Activated CD4-positive, alpha-beta memory T cell treated with anti-CD3 and anti-CD28 coated beads, Interleukin-2, amount 10 ng/mL, durations not matched to agents 7 days and 5 days (primary cell): ENCODE measurements around the gene MEP1B. TPM values are rescaled to one million over a fixed set of nuclear protein-coding genes. Genes with fewer than 3 reads are reported as not detected.
"Not testable (repeated sequence)": the region's sequence is repeated elsewhere in the genome, so short reads cannot be mapped to it uniquely, and the experiment has no call there.

Experiments
- CTCF ChIA-PET: fragments of 350-600 bp; sonication (Branson Sonifier 250); formaldehyde crosslinking; loops from one replicate; lab custom pipeline; 2021; ENCODE audit warnings: antibody characterized with exemption, inconsistent platforms; lab: Charles Lee
- POLR2A ChIA-PET: fragments of 350-600 bp; sonication (Branson Sonifier 250); formaldehyde crosslinking; loops from one replicate; lab custom pipeline; 2021; ENCODE audit warnings: antibody characterized with exemption; lab: Charles Lee
- DNase-seq: peaks from one replicate; pipeline ENCODE4 v3.0.0-alpha.2; 2020
- H3K27ac Mint-ChIP-seq: one replicate; pipeline ENCODE4 v1.8.0; 2021; ENCODE audit warnings: mild to moderate bottlenecking, mixed read lengths
- H3K27me3 Mint-ChIP-seq: one replicate; pipeline ENCODE4 v1.8.0; 2021; ENCODE audit warnings: mixed read lengths
- H3K36me3 Mint-ChIP-seq: one replicate; pipeline ENCODE4 v1.8.0; 2021; ENCODE audit warnings: low read depth, mixed read lengths
- H3K4me1 Mint-ChIP-seq: one replicate; pipeline ENCODE4 v1.8.0; 2021; ENCODE audit warnings: mixed read lengths
- H3K4me3 Mint-ChIP-seq: one replicate; pipeline ENCODE4 v1.8.0; 2021; ENCODE audit warnings: mild to moderate bottlenecking, mixed read lengths
- H3K9me3 Mint-ChIP-seq: one replicate; pipeline ENCODE4 v1.8.0; 2021; ENCODE audit warnings: mixed read lengths
- total RNA-seq, 2 experiments: library from RNA; stranded (reverse); gene quantifications; one replicate each; pipeline ENCODE4 v1.2.3, GENCODE V29; 2021

Gene MEP1B
- total RNA-seq = under 1 TPM in 1 of 2 experiments, not detected in 1; 0.13 TPM

DNA sequence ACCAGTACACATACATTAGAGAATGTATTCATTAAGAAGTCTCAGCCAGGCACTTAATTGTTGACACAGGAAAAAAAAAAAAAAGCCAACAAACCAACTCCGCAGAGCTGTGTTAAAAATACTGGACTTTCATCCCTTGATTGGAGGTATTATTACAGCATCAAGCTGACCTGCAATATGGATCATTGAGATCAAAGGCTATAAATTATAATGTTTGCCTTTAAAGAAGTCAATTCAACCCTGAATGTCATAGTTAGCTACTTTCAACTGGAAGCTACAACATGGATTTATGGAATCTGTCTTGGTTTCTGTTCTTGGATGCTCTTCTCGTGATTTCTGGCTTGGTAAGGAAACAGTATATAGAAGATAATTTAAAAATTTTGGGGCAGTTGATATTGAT, at the start of gene MEP1B:
TSS of gene MEP1B (plus strand) at position 250 of the 400 bp plus-strand sequence. CDS start at position 282, 32 bp downstream.
- H3K4me1 Mint-ChIP-seq = no peaks in the 10 kb centered on the region
- H3K4me3 Mint-ChIP-seq = no peak within 1 kb of the TSS
- no peaks in the 10 kb centered on the region for H3K36me3 Mint-ChIP-seq
- ChIA-PET POLR2A (no interaction called here), CTCF (interaction anchor here (0.6 kb wide), 1 partner anchor 467 kb away, joined by 3 read pairs; no protein-coding TSS in a partner anchor)
- H3K9me3 Mint-ChIP-seq = no peaks in the 10 kb centered on the region
- no peak within 1 kb of the TSS for H3K27ac Mint-ChIP-seq
- no peak for DNase-seq
- H3K27me3 Mint-ChIP-seq = peaks cover 15% of the 10 kb centered on the region

DNA sequence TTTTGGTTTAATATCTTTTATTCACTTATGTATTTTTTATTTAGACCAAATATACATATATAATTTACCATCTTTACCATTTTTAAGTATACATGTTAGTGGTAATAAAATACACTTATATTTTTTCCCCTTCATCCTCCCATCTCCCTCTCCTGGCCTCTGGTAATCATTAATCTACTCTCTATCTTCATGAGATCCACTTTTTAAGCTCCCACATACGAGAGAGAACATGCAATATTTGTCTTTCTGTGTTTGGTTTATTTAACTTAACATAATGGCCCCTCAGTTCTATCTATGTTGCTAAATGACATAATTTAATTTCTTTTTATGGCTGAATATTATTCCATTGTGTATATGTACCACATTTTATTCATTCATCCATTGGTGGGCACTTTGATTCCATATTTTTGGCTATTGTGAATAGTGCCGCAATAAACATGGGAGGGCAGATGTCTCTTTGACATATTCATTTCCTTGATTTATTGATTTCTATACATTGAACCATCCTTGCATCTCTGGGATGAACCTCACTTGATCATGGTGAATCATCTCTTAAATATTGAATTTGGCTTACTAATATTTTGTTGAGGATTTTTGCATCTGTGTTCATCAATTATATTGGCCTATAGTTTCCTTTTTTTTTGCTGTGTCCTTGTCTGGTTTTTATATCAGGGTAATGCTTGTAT, 41.5 kb upstream of the MEP1B start:
- Mint-ChIP-seq H3K4me3 (no peak overlapping the region), H3K27ac (no peak overlapping the region), H3K4me1 (peaks cover 15% of the 10 kb centered on the region), H3K36me3 (no peaks in the 10 kb centered on the region), H3K27me3 (peaks cover 28% of the 10 kb centered on the region), H3K9me3 (no peaks in the 10 kb centered on the region)
- no peak for DNase-seq
- ChIA-PET CTCF (interaction anchor here (1.0 to 1.2 kb wide), 2 partner anchors 9 to 10 kb away, joined by 3 to 4 read pairs; no protein-coding TSS in a partner anchor), POLR2A (no interaction called here)

DNA sequence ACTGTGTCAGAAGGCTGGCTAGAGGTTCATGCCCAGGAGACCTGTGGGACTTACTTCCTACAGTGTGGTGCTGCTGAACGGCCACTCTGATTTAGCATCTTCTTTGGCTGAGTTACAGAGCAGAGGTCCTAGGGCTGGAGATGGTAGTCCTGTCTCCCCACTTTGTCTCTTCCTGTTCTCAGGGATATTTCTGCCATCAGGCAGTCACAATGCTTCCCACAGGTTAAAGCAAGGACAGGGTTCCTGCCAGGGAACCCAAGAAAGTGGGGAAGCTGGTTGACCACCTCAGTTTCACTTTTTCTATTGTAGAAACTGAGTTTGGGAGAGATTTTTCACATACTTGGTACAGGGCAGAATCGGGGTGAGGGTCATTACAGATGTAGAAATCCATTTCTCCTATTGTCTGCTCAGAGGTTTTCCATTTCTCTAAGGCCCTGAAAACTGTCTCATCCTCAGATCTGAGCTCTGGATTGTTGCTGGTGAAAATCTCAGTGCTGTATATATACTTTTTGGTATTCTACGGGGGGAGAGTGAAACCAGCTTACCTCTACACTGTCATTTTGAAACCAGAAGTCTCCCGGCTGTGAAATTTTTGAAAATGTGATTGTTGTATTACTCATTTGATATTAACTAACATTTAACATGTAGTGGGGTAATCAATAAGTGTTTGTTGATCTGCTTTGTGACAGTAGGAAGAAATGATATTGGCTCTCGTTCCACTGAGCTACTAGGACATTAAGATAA, 37.0 kb upstream of the MEP1B start:
- peaks cover 33% of the 10 kb centered on the region for H3K27me3 Mint-ChIP-seq
- H3K36me3 Mint-ChIP-seq = no peaks in the 10 kb centered on the region
- POLR2A ChIA-PET = interaction anchor here (1.0 kb wide), 2 partner anchors 15 to 68 kb away, joined by 3 read pairs; no protein-coding TSS in a partner anchor
- H3K4me1 Mint-ChIP-seq = peaks cover 14% of the 10 kb centered on the region
- no peak overlapping the region for H3K27ac Mint-ChIP-seq
- no peak overlapping the region for H3K4me3 Mint-ChIP-seq
- H3K9me3 Mint-ChIP-seq = peaks cover 4% of the 10 kb centered on the region
- CTCF ChIA-PET = interaction anchor here (0.6 to 1.3 kb wide), 4 partner anchors 13 to 398 kb away, joined by 3 to 10 read pairs (median 4); partner anchors contain the start of gene GAREM1
- DNase-seq = no peak

DNA sequence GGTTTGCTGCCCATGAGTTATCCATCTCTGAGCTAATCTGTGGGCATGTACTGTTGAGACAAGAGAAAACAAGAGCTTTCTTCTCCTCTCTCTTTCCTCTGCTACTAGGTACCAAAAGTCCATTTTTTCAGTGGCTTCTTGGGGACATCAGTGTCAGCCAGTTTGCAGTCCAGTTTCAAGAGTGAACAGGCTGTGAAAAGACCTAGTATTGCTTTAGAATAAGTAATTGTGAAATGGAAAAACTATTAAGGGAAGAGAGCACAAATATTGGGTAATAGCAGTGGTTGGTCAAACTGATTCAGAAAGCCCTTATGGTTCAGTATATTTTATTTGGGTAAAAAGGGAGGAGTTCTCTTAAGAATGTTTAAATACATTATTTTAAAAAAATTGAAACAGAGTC, 33.0 kb upstream of the MEP1B start:
- Mint-ChIP-seq H3K36me3 (no peaks in the 10 kb centered on the region), H3K4me1 (peaks cover 17% of the 10 kb centered on the region), H3K4me3 (no peak overlapping the region), H3K27ac (no peak overlapping the region), H3K9me3 (peaks cover 4% of the 10 kb centered on the region), H3K27me3 (peaks cover 22% of the 10 kb centered on the region)
- POLR2A ChIA-PET = no interaction called here
- CTCF ChIA-PET = interaction anchor here (0.6 to 3.8 kb wide), 5 partner anchors 21 to 396 kb away, joined by 3 to 48 read pairs (median 3); no protein-coding TSS in a partner anchor
- no peak for DNase-seq

DNA sequence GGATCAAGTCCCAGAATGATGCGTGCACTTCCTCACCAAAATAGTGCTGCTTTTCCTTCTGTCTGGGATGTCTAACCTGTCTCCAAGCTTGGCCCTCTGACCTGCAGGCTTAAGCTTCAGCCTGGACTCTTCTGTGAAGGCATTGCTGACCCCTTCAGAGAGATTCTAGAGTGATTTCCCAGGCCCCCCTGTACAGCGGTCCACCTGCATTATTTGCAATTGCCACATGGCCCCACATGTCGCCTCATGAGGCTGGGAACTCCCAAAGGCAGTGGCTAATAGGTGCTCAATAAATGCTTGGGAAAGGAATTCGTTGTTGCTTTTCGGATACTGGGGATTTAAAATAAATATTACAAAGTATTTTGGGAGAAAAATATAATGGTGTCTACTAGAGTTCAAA, 32.3 kb upstream of the MEP1B start:
- POLR2A ChIA-PET = interaction anchor here (0.9 to 1.4 kb wide), 2 partner anchors 66 to 392 kb away, joined by 3 read pairs; partner anchors contain the start of gene RNF138
- no peaks in the 10 kb centered on the region for H3K36me3 Mint-ChIP-seq
- DNase-seq = no peak
- peaks cover 4% of the 10 kb centered on the region for H3K9me3 Mint-ChIP-seq
- CTCF ChIA-PET = interaction anchor here (0.6 to 3.8 kb wide), 25 partner anchors 9 to 601 kb away, joined by 3 to 48 read pairs (median 4); partner anchors contain the start of genes GAREM1 and RNF125
- peaks cover 13% of the 10 kb centered on the region for H3K4me1 Mint-ChIP-seq
- H3K27me3 Mint-ChIP-seq = peaks cover 16% of the 10 kb centered on the region
- no peak overlapping the region for H3K27ac Mint-ChIP-seq
- H3K4me3 Mint-ChIP-seq = no peak overlapping the region

DNA sequence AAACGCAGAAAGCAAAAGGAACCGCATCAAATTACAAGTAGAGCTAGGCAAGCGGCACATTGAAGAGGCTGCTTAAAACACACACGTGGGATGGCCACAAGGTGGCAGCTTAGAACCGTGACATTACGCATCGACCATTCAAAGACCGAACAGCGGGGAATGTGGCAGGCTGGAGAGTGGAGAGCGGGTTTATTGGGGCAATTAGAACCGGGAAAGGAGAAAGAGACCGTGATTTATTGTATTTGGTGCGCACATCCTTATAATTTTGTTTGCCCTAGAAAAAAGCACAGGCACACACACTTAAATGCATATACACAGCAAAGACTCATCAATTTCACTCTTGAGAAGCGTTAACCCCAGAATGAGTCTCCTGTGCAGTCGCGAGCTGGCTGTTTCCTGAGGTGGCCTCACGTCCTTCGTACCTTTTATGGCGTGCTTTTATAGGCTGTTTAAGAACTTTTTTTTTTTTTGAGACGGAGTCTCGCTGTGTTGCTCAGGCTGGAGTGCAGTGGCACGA, 31.7 kb upstream of the MEP1B start:
- Mint-ChIP-seq H3K36me3 (no peaks in the 10 kb centered on the region), H3K27ac (no peak overlapping the region), H3K4me3 (peak overlapping the region; percentile 38), H3K27me3 (peaks cover 14% of the 10 kb centered on the region), H3K4me1 (peaks cover 7% of the 10 kb centered on the region), H3K9me3 (peaks cover 4% of the 10 kb centered on the region)
- ChIA-PET CTCF (interaction anchor here (0.6 to 3.8 kb wide), 29 partner anchors 9 to 602 kb away, joined by 3 to 48 read pairs (median 4); partner anchors contain the start of genes GAREM1 and RNF125), POLR2A (interaction anchor here (0.9 to 1.4 kb wide), 2 partner anchors 66 to 391 kb away, joined by 3 read pairs; partner anchors contain the start of gene RNF138)
- DNase-seq = peak; percentile 76

DNA sequence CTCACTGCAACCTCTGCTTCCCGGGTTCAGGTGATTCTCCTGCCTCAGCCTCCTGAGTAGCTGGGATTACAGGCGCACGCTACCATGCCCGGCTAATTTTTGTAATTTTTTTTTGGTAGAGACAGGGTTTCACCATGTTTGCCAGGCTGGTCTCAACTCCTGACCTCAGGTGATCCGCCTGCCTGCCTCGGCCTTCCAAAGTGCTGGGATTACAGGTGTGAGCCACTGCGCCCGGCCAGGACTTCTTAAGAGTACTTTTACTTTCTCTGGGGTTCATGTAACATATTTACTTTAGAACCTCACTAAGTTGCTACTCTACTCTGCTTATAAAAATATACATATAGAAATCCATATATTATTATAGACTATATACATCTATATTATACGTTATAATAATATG, 31.2 kb upstream of the MEP1B start:
- peaks cover 14% of the 10 kb centered on the region for H3K27me3 Mint-ChIP-seq
- DNase-seq, H3K36me3 Mint-ChIP-seq, H3K9me3 Mint-ChIP-seq, H3K27ac Mint-ChIP-seq, H3K4me3 Mint-ChIP-seq, H3K4me1 Mint-ChIP-seq: not testable (repeated sequence)
- ChIA-PET CTCF (interaction anchor here (0.6 to 3.8 kb wide), 21 partner anchors 9 to 602 kb away, joined by 3 to 48 read pairs (median 4); partner anchors contain the start of genes GAREM1 and RNF125), POLR2A (interaction anchor here (1.4 kb wide), 1 partner anchor 391 kb away, joined by 3 read pairs; no protein-coding TSS in a partner anchor)

DNA sequence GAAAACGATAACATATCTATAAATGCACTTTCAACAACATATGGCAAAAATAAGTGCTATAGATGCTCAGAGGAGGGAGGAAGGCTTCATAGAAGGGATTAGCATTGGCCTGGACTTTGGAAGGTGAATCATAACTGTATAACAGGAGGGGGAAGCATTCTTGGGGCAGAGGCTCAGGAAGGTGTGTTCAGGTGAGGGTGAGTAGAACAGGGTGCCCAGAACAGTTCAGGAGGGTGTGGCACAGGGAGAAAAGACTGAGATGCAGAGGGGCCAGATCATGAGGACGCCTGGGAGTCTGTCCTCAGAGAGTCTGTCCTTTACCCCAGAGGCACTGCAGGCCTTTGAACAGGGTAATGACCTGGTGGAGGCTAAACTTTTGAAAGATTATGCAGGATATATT, 29.3 kb upstream of the MEP1B start:
- no peaks in the 10 kb centered on the region for H3K9me3 Mint-ChIP-seq
- ChIA-PET POLR2A (no interaction called here), CTCF (no interaction called here)
- H3K36me3 Mint-ChIP-seq = no peaks in the 10 kb centered on the region
- peaks cover 11% of the 10 kb centered on the region for H3K27me3 Mint-ChIP-seq
- peaks cover 5% of the 10 kb centered on the region for H3K4me1 Mint-ChIP-seq
- no peak overlapping the region for H3K4me3 Mint-ChIP-seq
- no peak overlapping the region for H3K27ac Mint-ChIP-seq
- no peak for DNase-seq

DNA sequence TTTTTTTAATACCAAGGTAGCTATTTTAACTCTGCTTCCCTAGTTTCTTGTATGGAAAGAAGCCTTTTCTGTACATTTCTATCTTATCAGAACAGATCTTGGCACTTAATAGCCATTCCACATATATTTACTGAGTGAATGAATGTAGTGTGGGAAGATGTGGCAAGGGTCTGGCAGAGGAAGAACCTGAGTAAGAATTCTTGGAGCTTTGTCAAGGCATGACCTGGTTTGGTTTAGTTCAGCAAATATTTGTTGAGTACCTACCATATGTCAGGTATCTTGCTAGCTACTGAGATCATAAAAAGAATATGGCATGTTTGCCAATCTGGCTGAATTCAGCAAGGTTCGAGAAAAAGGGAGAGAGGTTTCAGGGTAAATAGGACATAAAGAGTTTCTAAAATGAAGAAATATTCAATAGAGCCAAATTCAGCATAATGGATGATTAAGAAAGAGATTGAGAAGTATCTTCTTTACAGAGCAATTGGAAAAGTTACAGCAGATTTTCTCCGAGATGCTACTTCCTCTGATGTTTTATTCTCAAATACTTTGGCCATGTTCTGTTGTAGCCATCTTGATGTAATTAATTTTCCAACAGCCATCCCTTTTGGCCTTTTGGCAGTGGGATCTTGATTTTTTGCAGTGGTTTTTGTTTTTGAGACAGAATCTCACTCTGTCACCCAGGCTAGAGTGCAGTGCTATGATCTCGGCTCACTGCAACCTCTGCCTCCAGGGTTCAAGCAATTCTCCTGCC, 21.7 kb upstream of the MEP1B start:
- CTCF ChIA-PET = interaction anchor here (0.6 to 1.9 kb wide), 2 partner anchors 10 to 190 kb away, joined by 3 to 6 read pairs; no protein-coding TSS in a partner anchor
- peaks cover 6% of the 10 kb centered on the region for H3K27me3 Mint-ChIP-seq
- no peaks in the 10 kb centered on the region for H3K36me3 Mint-ChIP-seq
- DNase-seq = no peak
- H3K4me3 Mint-ChIP-seq = no peak overlapping the region
- no peak overlapping the region for H3K27ac Mint-ChIP-seq
- POLR2A ChIA-PET = no interaction called here
- no peaks in the 10 kb centered on the region for H3K9me3 Mint-ChIP-seq
- no peaks in the 10 kb centered on the region for H3K4me1 Mint-ChIP-seq

DNA sequence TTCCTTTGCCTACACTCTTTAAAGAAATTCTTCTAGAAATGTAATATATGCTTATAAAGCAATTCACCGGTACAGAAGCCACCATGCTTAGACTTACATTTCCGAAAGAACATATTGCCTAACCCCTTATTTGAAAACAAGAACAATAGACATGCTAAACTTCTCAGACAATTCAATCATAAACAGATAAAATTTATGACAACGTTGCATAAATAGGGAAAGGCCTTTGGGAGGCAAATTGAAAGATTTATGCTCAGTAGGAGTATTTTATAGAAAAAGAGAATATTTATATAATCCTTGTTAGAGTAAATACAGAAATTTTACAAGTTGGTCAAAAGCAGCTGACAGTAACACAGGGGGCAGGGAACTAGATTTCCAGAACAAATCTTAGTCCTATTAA, 16.2 kb upstream of the MEP1B start:
- DNase-seq = no peak
- POLR2A ChIA-PET = no interaction called here
- peaks cover 6% of the 10 kb centered on the region for H3K27me3 Mint-ChIP-seq
- no peak overlapping the region for H3K4me3 Mint-ChIP-seq
- H3K36me3 Mint-ChIP-seq = no peaks in the 10 kb centered on the region
- H3K27ac Mint-ChIP-seq = no peak overlapping the region
- no peaks in the 10 kb centered on the region for H3K9me3 Mint-ChIP-seq
- CTCF ChIA-PET = no interaction called here
- no peaks in the 10 kb centered on the region for H3K4me1 Mint-ChIP-seq

DNA sequence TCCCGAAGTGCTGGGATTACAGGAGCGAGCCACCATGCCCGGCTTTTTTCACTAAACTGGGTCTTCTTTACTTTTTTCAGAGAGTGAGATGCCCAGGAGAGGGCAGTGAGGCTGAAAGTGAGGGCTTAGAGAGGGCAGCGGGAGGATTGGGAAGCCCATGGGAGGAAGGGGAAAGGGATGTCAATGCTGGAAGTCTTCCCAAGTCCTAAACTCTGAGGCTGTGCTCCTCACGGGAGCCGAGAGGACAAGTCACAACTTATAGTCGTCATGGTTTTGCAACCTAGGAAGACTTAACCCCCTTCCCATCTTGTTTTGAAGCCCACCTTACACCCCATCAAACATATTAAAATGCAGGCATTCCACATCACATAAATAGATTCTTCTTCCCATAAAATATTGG, 15.1 kb upstream of the MEP1B start:
- DNase-seq = no peak
- no peak overlapping the region for H3K4me3 Mint-ChIP-seq
- ChIA-PET POLR2A (no interaction called here), CTCF (no interaction called here)
- H3K27me3 Mint-ChIP-seq = peaks cover 6% of the 10 kb centered on the region
- no peaks in the 10 kb centered on the region for H3K9me3 Mint-ChIP-seq
- H3K36me3 Mint-ChIP-seq = no peaks in the 10 kb centered on the region
- H3K4me1 Mint-ChIP-seq = no peaks in the 10 kb centered on the region
- no peak overlapping the region for H3K27ac Mint-ChIP-seq

DNA sequence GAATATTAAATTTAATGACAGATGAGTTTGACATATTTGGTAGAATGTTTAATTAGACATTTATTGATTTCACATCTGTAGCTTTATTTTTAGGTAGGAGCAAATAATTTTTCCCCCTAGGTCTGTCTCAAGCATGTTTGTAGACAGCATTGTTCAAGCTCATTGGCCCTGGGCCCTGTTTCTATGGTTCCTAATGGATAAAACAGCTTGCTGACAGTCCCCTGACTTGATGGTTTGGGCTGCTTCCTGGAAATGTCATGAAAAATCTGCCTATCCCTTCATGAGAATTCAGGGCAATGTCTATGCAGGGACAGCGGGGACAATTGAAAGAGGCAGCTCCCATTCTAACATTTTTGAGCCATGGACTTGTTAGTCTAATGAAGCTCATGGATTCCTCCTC, 14.6 kb upstream of the MEP1B start:
- CTCF ChIA-PET = interaction anchor here (1.5 kb wide), 1 partner anchor 17 kb away, joined by 4 read pairs; no protein-coding TSS in a partner anchor
- no peak overlapping the region for H3K27ac Mint-ChIP-seq
- no peak for DNase-seq
- peaks cover 6% of the 10 kb centered on the region for H3K27me3 Mint-ChIP-seq
- H3K4me1 Mint-ChIP-seq = no peaks in the 10 kb centered on the region
- no peak overlapping the region for H3K4me3 Mint-ChIP-seq
- POLR2A ChIA-PET = interaction anchor here (0.6 kb wide), 1 partner anchor 20 kb away, joined by 3 read pairs; no protein-coding TSS in a partner anchor
- H3K9me3 Mint-ChIP-seq = no peaks in the 10 kb centered on the region
- H3K36me3 Mint-ChIP-seq = no peaks in the 10 kb centered on the region
